Neural cell (in vitro differentiated cells): ENCODE measurements around the gene PBX1. TPM values are rescaled to one million over a fixed set of nuclear protein-coding genes. Genes with fewer than 3 reads are reported as not detected.

Experiments used
- H2AFZ ChIP-seq: fragments of 200-600, 300-800 bp; sonication (generic), shearing (Covaris generic); 2 replicates; pipeline ENCODE4 v1.6.0; 2014; ENCODE audit warnings: low read depth, mild to moderate bottlenecking, antibody characterized with exemption, low read length, moderate library complexity
- H3F3A ChIP-seq: fragments of 200-600 bp; shearing (Covaris generic); 2 replicates; pipeline ENCODE4 v1.6.1; 2016; ENCODE audit warnings: mild to moderate bottlenecking, moderate library complexity, mixed read lengths, antibody characterized with exemption, low read length; ENCODE audit not compliant: insufficient read depth, poor library complexity, severe bottlenecking
- H3K27ac ChIP-seq: fragments of 200-600, 300-800 bp; sonication (generic), shearing (Covaris generic); 2 replicates; pipeline ENCODE4 v1.5.1; 2014; ENCODE audit warnings: mild to moderate bottlenecking, low read length, moderate library complexity
- H3K27me3 ChIP-seq: fragments of 300-800, 200-600 bp; sonication (generic), shearing (Covaris generic); 2 replicates; pipeline ENCODE4 v1.6.0; 2014; ENCODE audit warnings: mild to moderate bottlenecking, low read depth, low read length, moderate library complexity; ENCODE audit not compliant: insufficient read depth
- H3K36me3 ChIP-seq: fragments of 300-800, 200-600 bp; sonication (generic), shearing (Covaris generic); 2 replicates; pipeline ENCODE4 v1.5.1; 2014; ENCODE audit warnings: mild to moderate bottlenecking, antibody characterized with exemption, low read length, moderate library complexity; ENCODE audit not compliant: insufficient read depth
- H3K4me2 ChIP-seq: fragments of 300-800, 200-600 bp; sonication (generic), shearing (Covaris generic); 2 replicates; pipeline ENCODE4 v1.6.0; 2014; ENCODE audit warnings: mild to moderate bottlenecking, low read length
- H3K4me3 ChIP-seq: fragments of 300-800, 200-600 bp; sonication (generic), shearing (Covaris generic); 2 replicates; pipeline ENCODE4 v1.5.1; 2014; ENCODE audit warnings: mild to moderate bottlenecking, low read length, moderate library complexity
- H3K79me2 ChIP-seq: fragments of 200-600 bp; shearing (Covaris generic); replicated peaks from 2 replicates; pipeline ENCODE4 v1.6.0; 2014; ENCODE audit warnings: mild to moderate bottlenecking, low read length, moderate library complexity; ENCODE audit not compliant: insufficient read depth
- H3K9ac ChIP-seq: fragments of 300-800, 200-600 bp; sonication (generic), shearing (Covaris generic); 2 replicates; pipeline ENCODE4 v1.6.1; 2016; ENCODE audit warnings: mild to moderate bottlenecking, low read length, mixed read lengths
- H3K9me2 ChIP-seq: fragments of 200-600 bp; shearing (Covaris generic); 2 replicates; pipeline ENCODE4 v1.6.1; 2016; ENCODE audit warnings: mild to moderate bottlenecking, low read length, mixed read lengths; ENCODE audit not compliant: insufficient read depth
- H3K9me3 ChIP-seq: fragments of 200-600, 300-800 bp; sonication (generic), shearing (Covaris generic); 2 replicates; pipeline ENCODE4 v1.6.1; 2016; ENCODE audit warnings: mild to moderate bottlenecking, mixed run types, low read length, moderate library complexity, mixed read lengths
- H4K20me1 ChIP-seq: fragments of 200-600 bp; shearing (Covaris generic); 2 replicates; pipeline ENCODE4 v1.6.1; 2016; ENCODE audit warnings: mild to moderate bottlenecking, mixed run types; ENCODE audit not compliant: insufficient read depth
- EP300 ChIP-seq: fragments of 450-650 bp; conservative IDR thresholded peaks from 2 replicates; pipeline ENCODE4 v1.6.1; 2014; ENCODE audit warnings: antibody characterized with exemption, mild to moderate bottlenecking, moderate library complexity; ENCODE audit not compliant: poor library complexity, severe bottlenecking
- EZH2 ChIP-seq: fragments of 200-600, 300-800 bp; shearing (Covaris generic), sonication (generic); IDR thresholded peaks from 2 replicates; pipeline ENCODE4 v1.6.1; 2014; ENCODE audit warnings: antibody characterized with exemption, low read length, borderline replicate concordance, mild to moderate bottlenecking; ENCODE audit not compliant: insufficient read depth, poor library complexity, severe bottlenecking
- MXI1 ChIP-seq: fragments of 450-650 bp; conservative IDR thresholded peaks from 2 replicates; pipeline ENCODE4 v1.6.1; 2014; ENCODE audit warnings: antibody characterized with exemption, mild to moderate bottlenecking; ENCODE audit not compliant: poor library complexity, severe bottlenecking
- POLR2AphosphoS5 ChIP-seq: IDR thresholded peaks from 2 replicates; pipeline ENCODE4 v1.6.1; 2012
- RAD21 ChIP-seq: fragments of 450-650 bp; conservative IDR thresholded peaks from 2 replicates; pipeline ENCODE4 v1.6.1; 2014; ENCODE audit warnings: antibody characterized with exemption, mild to moderate bottlenecking, moderate library complexity
- SMC3 ChIP-seq: fragments of 450-650 bp; conservative IDR thresholded peaks from 2 replicates; pipeline ENCODE4 v1.6.1; 2014; ENCODE audit warnings: antibody characterized with exemption, mild to moderate bottlenecking, moderate library complexity; ENCODE audit not compliant: poor library complexity
- TAF1 ChIP-seq: IDR thresholded peaks from 2 replicates; pipeline ENCODE4 v1.6.1; 2012; ENCODE audit warnings: low read depth
- polyA plus RNA-seq: library from polyadenylated mRNA; depleted of rRNA; stranded (reverse); fragments of >200 nt; gene quantifications from 2 replicates; pipeline ENCODE4 v1.2.3, GENCODE V29; 2014
- TF ChIP-seq, protein P1 (sequence below): fragments of 450-650 bp; IDR thresholded peaks from 2 replicates; pipeline ENCODE4 v1.5.1; 2014; ENCODE audit warnings: antibody characterized with exemption, mild to moderate bottlenecking, moderate library complexity; ENCODE audit not compliant: poor library complexity, severe bottlenecking
- TF ChIP-seq, protein P2 (sequence below): IDR thresholded peaks from 2 replicates; pipeline ENCODE4 v1.6.1; 2012; ENCODE audit warnings: borderline replicate concordance

PBX1 gene
- polyA plus RNA-seq, 1 donor from 2014 or later, result 42.4 TPM

DNA sequence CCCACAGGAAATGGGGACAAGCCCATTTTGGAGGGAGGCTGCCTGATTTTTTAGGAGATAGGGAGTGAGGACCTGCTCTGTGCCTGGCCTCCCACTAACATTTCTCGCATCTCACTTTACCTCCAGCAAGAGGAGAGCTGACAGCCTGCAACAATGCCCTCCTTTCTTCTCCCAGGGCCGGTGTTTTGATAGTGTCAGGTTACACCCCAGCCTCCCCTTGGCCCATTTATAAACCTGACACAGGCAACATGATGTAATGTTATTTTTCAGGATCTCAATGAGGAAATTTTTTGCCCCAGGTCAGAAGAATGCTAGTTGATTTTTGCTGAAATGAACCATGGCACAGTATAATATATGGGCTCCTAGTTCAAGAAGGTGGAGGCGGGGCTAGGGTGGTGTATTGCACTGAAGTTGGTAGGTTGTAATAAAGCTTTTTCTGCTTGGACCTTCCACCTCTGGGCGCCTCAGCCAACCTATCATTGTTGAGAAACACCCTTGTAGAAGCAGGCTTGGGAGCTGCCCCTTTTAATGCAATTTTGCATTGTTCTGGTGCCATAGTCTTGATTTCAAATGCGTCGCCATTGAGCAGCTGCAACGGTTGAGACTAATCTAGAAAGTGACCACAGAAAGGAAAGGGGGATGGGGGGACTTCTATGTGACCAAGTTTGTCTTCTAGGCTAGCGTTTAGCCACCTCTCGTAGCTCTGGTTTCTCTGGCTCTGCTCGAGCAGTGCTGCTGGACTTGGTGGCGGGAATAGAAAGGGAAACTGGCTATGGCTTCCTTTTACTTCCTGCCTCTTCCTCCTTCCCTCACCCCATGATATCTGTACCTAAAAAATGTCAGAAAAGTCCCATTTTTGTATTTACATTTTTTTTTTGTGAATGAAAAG, 53.0 kb downstream of the PBX1 start:
- Histone ChIP-seq H3K4me3 (no peak overlapping the region), H4K20me1 (no peaks in the 10 kb centered on the region), H3K9me2 (no peaks in the 10 kb centered on the region), H3K9ac (no peak overlapping the region), H3K27ac (no peak overlapping the region), H3F3A (no peaks in the 10 kb centered on the region), H3K79me2 (peaks cover 95% of the 10 kb centered on the region), H3K27me3 (no peaks in the 10 kb centered on the region), H3K36me3 (no peaks in the 10 kb centered on the region), H2AFZ (no peak overlapping the region), H3K4me2 (no peak overlapping the region), H3K9me3 (no peaks in the 10 kb centered on the region)
- TF ChIP-seq, protein P1, sequence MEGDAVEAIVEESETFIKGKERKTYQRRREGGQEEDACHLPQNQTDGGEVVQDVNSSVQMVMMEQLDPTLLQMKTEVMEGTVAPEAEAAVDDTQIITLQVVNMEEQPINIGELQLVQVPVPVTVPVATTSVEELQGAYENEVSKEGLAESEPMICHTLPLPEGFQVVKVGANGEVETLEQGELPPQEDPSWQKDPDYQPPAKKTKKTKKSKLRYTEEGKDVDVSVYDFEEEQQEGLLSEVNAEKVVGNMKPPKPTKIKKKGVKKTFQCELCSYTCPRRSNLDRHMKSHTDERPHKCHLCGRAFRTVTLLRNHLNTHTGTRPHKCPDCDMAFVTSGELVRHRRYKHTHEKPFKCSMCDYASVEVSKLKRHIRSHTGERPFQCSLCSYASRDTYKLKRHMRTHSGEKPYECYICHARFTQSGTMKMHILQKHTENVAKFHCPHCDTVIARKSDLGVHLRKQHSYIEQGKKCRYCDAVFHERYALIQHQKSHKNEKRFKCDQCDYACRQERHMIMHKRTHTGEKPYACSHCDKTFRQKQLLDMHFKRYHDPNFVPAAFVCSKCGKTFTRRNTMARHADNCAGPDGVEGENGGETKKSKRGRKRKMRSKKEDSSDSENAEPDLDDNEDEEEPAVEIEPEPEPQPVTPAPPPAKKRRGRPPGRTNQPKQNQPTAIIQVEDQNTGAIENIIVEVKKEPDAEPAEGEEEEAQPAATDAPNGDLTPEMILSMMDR, result no peak
- TF ChIP-seq EZH2, result no peak
- TF ChIP-seq, protein P2, sequence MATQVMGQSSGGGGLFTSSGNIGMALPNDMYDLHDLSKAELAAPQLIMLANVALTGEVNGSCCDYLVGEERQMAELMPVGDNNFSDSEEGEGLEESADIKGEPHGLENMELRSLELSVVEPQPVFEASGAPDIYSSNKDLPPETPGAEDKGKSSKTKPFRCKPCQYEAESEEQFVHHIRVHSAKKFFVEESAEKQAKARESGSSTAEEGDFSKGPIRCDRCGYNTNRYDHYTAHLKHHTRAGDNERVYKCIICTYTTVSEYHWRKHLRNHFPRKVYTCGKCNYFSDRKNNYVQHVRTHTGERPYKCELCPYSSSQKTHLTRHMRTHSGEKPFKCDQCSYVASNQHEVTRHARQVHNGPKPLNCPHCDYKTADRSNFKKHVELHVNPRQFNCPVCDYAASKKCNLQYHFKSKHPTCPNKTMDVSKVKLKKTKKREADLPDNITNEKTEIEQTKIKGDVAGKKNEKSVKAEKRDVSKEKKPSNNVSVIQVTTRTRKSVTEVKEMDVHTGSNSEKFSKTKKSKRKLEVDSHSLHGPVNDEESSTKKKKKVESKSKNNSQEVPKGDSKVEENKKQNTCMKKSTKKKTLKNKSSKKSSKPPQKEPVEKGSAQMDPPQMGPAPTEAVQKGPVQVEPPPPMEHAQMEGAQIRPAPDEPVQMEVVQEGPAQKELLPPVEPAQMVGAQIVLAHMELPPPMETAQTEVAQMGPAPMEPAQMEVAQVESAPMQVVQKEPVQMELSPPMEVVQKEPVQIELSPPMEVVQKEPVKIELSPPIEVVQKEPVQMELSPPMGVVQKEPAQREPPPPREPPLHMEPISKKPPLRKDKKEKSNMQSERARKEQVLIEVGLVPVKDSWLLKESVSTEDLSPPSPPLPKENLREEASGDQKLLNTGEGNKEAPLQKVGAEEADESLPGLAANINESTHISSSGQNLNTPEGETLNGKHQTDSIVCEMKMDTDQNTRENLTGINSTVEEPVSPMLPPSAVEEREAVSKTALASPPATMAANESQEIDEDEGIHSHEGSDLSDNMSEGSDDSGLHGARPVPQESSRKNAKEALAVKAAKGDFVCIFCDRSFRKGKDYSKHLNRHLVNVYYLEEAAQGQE, result no peak
- no peak for TF ChIP-seq POLR2AphosphoS5
- TF ChIP-seq RAD21, result no peak
- no peak for TF ChIP-seq TAF1
- no peak for TF ChIP-seq EP300
- no peak for TF ChIP-seq MXI1
- no peak for TF ChIP-seq SMC3

DNA sequence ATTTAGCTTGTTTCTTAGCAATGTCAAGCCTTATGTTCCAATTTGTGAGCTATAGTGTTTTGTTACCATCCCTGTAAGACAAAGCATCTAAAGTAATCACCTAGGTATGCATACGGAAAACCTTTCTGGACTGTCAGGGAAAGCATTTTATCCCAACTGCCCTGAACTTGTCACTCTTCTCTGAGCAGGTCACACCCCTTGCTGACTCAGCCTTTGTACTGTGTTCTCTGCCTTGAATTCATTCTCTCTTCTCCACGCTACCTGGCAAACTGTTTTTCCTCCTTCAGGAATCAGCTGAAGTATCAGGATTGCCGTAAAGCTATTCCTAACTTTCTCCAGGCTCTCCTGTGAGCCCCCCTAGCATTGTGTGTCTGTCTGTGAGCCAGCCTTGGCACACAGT, 54.2 kb downstream of the PBX1 start:
- Histone ChIP-seq H3K36me3 (no peaks in the 10 kb centered on the region), H3K27me3 (no peaks in the 10 kb centered on the region), H3K9me2 (no peaks in the 10 kb centered on the region), H3K27ac (no peak overlapping the region), H3K9ac (no peak overlapping the region), H2AFZ (no peak overlapping the region), H3K9me3 (no peaks in the 10 kb centered on the region), H4K20me1 (no peaks in the 10 kb centered on the region), H3K4me2 (no peak overlapping the region), H3K79me2 (peaks cover 96% of the 10 kb centered on the region), H3F3A (no peaks in the 10 kb centered on the region), H3K4me3 (no peak overlapping the region)
- no peak for TF ChIP-seq EZH2
- no peak for TF ChIP-seq SMC3
- TF ChIP-seq EP300, result no peak
- no peak for TF ChIP-seq TAF1
- TF ChIP-seq, protein P1, result no peak
- TF ChIP-seq, protein P2, result no peak
- no peak for TF ChIP-seq POLR2AphosphoS5
- TF ChIP-seq RAD21, result no peak
- no peak for TF ChIP-seq MXI1
